Trophoblast cell (in vitro differentiated cells and primary cell): ENCODE measurements around the gene AP1S3.

ENCODE experiments used
- DNase-seq, 2 donors: peaks; one replicate each; pipeline ENCODE4 v3.0.0-alpha.2; 2016
- H2AFZ ChIP-seq: 2 replicates; pipeline ENCODE4 v1.6.1; 2013; ENCODE audit warnings: low read length, moderate library complexity, mild to moderate bottlenecking; ENCODE audit not compliant: insufficient read depth, poor library complexity
- H2AK5ac ChIP-seq: 2 replicates; pipeline ENCODE4 v1.6.1; 2013; ENCODE audit warnings: mild to moderate bottlenecking, low read length
- H2BK120ac ChIP-seq: 2 replicates; pipeline ENCODE4 v1.6.1; 2013; ENCODE audit warnings: low read length, mild to moderate bottlenecking, moderate library complexity; ENCODE audit not compliant: insufficient read depth, poor library complexity
- H2BK12ac ChIP-seq: 2 replicates; pipeline ENCODE4 v1.6.1; 2013; ENCODE audit warnings: mild to moderate bottlenecking, low read length, moderate library complexity
- H2BK5ac ChIP-seq: 2 replicates; pipeline ENCODE4 v1.6.1; 2013; ENCODE audit warnings: low read length, low read depth, moderate library complexity, mild to moderate bottlenecking; ENCODE audit not compliant: poor library complexity
- H3K14ac ChIP-seq: 2 replicates; pipeline ENCODE4 v1.6.1; 2013; ENCODE audit warnings: mild to moderate bottlenecking, low read length
- H3K18ac ChIP-seq: 2 replicates; pipeline ENCODE4 v1.6.1; 2013; ENCODE audit warnings: mild to moderate bottlenecking, low read length
- H3K23ac ChIP-seq: 2 replicates; pipeline ENCODE4 v1.6.1; 2013; ENCODE audit warnings: low read length
- H3K27ac ChIP-seq: 2 replicates; pipeline ENCODE4 v1.5.1; 2013; ENCODE audit warnings: low read depth, mild to moderate bottlenecking, inconsistent platforms, low read length, moderate library complexity
- H3K27me3 ChIP-seq: 2 replicates; pipeline ENCODE4 v1.6.1; 2013; ENCODE audit warnings: inconsistent platforms, mild to moderate bottlenecking, low read length, moderate library complexity; ENCODE audit not compliant: insufficient read depth
- H3K36me3 ChIP-seq, 2 experiments: 1 replicate in 1 of 2; 2 replicates in 1 of 2; pipeline ENCODE4 v1.6.1; 2013; ENCODE audit warnings: low read length in 2 of 2, mild to moderate bottlenecking in 2 of 2, moderate library complexity in 1 of 2; ENCODE audit not compliant: insufficient read depth in 2 of 2, control insufficient read depth in 1 of 2
- H3K4ac ChIP-seq: 2 replicates; pipeline ENCODE4 v1.6.1; 2013; ENCODE audit warnings: low read depth, mild to moderate bottlenecking, low read length, moderate library complexity
- H3K4me1 ChIP-seq, 2 experiments: 1 replicate in 1 of 2; 2 replicates in 1 of 2; pipeline ENCODE4 v1.6.1; 2013; ENCODE audit warnings: low read length in 2 of 2, mild to moderate bottlenecking in 2 of 2, moderate library complexity in 1 of 2; ENCODE audit not compliant: insufficient read depth in 2 of 2, control insufficient read depth in 1 of 2
- H3K4me2 ChIP-seq: 2 replicates; pipeline ENCODE4 v1.6.1; 2013; ENCODE audit warnings: inconsistent platforms, mild to moderate bottlenecking, low read length, moderate library complexity
- H3K4me3 ChIP-seq: 2 replicates; pipeline ENCODE4 v1.5.1; 2013; ENCODE audit warnings: mild to moderate bottlenecking, low read depth, low read length, inconsistent platforms
- H3K79me1 ChIP-seq: one replicate; pipeline ENCODE4 v1.6.1; 2013; ENCODE audit warnings: low read length
- H3K79me2 ChIP-seq: 2 replicates; pipeline ENCODE4 v1.6.1; 2013; ENCODE audit warnings: low read length, mild to moderate bottlenecking; ENCODE audit not compliant: control insufficient read depth, insufficient read depth, poor library complexity
- H3K9ac ChIP-seq: 2 replicates; pipeline ENCODE4 v1.6.1; 2013; ENCODE audit warnings: mild to moderate bottlenecking, low read length
- H3K9me3 ChIP-seq: 2 replicates; pipeline ENCODE4 v1.6.1; 2013; ENCODE audit warnings: low read depth, mild to moderate bottlenecking, control low read depth, inconsistent platforms, low read length; ENCODE audit not compliant: insufficient read depth
- H4K12ac ChIP-seq: 2 replicates; pipeline ENCODE4 v1.6.1; 2013; ENCODE audit warnings: low read depth, mild to moderate bottlenecking, low read length, moderate library complexity
- H4K8ac ChIP-seq: 2 replicates; pipeline ENCODE4 v1.6.1; 2013; ENCODE audit warnings: low read depth, mild to moderate bottlenecking, low read length, moderate library complexity
- H4K91ac ChIP-seq: one replicate; pipeline ENCODE4 v1.6.1; 2013; ENCODE audit warnings: low read depth, mild to moderate bottlenecking, low read length, moderate library complexity
- WGBS: extraction: QIAGEN DNeasy Blood & Tissue Kit; methylation state at CpG from one replicate; pipeline ENCODE4 v1.1.7; 2013; ENCODE audit warnings: missing lambda C conversion rate; ENCODE audit not compliant: insufficient read length, insufficient coverage; ENCODE audit errors: extremely low coverage; 5-methylcytosine and 5-hydroxymethylcytosine counted together

AP1S3 gene

GRCh38 chr2:223811757-223812156, 25.6 kb downstream of the AP1S3 start:
- WGBS, result no CpG with 5 or more reads among the region's 2 CpGs
- H3K14ac ChIP-seq, result no peak overlapping the region

GRCh38 chr2:223805008-223805407, 32.4 kb downstream of the AP1S3 start:
- Histone ChIP-seq H3K18ac (no peak overlapping the region), H2BK120ac (no peak overlapping the region), H3K36me3 (no peaks in the 10 kb centered on the region), H2BK5ac (no peak overlapping the region), H2AK5ac (no peak overlapping the region), H3K4ac (no peak overlapping the region), H3K9me3 (no peaks in the 10 kb centered on the region), H3K4me2 (no peak overlapping the region), H3K79me1 (no peaks in the 10 kb centered on the region), H3K79me2 (no peaks in the 10 kb centered on the region), H4K12ac (no peak overlapping the region), H3K4me3 (no peak overlapping the region), H3K27ac (no peak overlapping the region), H2BK12ac (no peak overlapping the region), H3K14ac (no peak overlapping the region), H3K23ac (no peak overlapping the region), H4K91ac (no peak overlapping the region), H3K4me1 (no peaks in the 10 kb centered on the region), H2AFZ (no peak overlapping the region), H3K27me3 (no peaks in the 10 kb centered on the region), H3K9ac (no peak overlapping the region), H4K8ac (no peak overlapping the region)
- WGBS, result no CpG with 5 or more reads among the region's 8 CpGs
- DNase-seq, result no peak

More at GRCh38 chr2:223811757-223812156, 25.6 kb downstream of the AP1S3 start:
- Histone ChIP-seq H3K79me1 (no peaks in the 10 kb centered on the region), H4K91ac (no peak overlapping the region), H4K12ac (no peak overlapping the region), H3K9me3 (no peaks in the 10 kb centered on the region), H3K23ac (no peak overlapping the region), H3K4ac (no peak overlapping the region), H4K8ac (no peak overlapping the region), H3K27me3 (no peaks in the 10 kb centered on the region), H3K9ac (no peak overlapping the region), H3K4me1 (no peaks in the 10 kb centered on the region), H3K27ac (no peak overlapping the region), H3K36me3 (no peaks in the 10 kb centered on the region), H2BK12ac (no peak overlapping the region), H2BK5ac (no peak overlapping the region), H2AK5ac (no peak overlapping the region), H2AFZ (no peak overlapping the region), H3K79me2 (no peaks in the 10 kb centered on the region), H2BK120ac (no peak overlapping the region), H3K4me2 (no peak overlapping the region), H3K18ac (no peak overlapping the region), H3K4me3 (no peak overlapping the region)
- no peak for DNase-seq

GRCh38 chr2:223801736-223802135, 35.6 kb downstream of the AP1S3 start:
- Histone ChIP-seq H4K8ac (no peak overlapping the region), H3K9ac (no peak overlapping the region), H2BK12ac (no peak overlapping the region), H4K91ac (no peak overlapping the region), H2AK5ac (no peak overlapping the region), H4K12ac (no peak overlapping the region), H2BK5ac (no peak overlapping the region), H3K18ac (no peak overlapping the region), H3K4me2 (no peak overlapping the region), H3K4me3 (no peak overlapping the region), H3K36me3 (no peaks in the 10 kb centered on the region), H3K14ac (no peak overlapping the region), H3K27me3 (no peaks in the 10 kb centered on the region), H3K79me1 (no peaks in the 10 kb centered on the region), H3K27ac (no peak overlapping the region), H3K9me3 (no peaks in the 10 kb centered on the region), H3K79me2 (no peaks in the 10 kb centered on the region), H2BK120ac (no peak overlapping the region), H2AFZ (no peak overlapping the region), H3K23ac (no peak overlapping the region), H3K4ac (no peak overlapping the region), H3K4me1 (no peaks in the 10 kb centered on the region)
- no peak for DNase-seq
- no CpG with 5 or more reads among the region's 5 CpGs for WGBS

- Histone ChIP-seq H2AK5ac (no peak overlapping the region), H4K8ac (no peak overlapping the region), H3K79me1 (no peaks in the 10 kb centered on the region), H2BK12ac (no peak overlapping the region), H2BK120ac (no peak overlapping the region), H3K27me3 (no peaks in the 10 kb centered on the region), H3K23ac (no peak overlapping the region), H3K27ac (no peak overlapping the region), H3K9me3 (no peaks in the 10 kb centered on the region), H3K4me2 (no peak overlapping the region), H2BK5ac (no peak overlapping the region), H3K14ac (no peak overlapping the region), H3K9ac (no peak overlapping the region), H4K91ac (no peak overlapping the region), H3K4me1 (no peaks in the 10 kb centered on the region), H3K4me3 (no peak overlapping the region), H3K36me3 (no peaks in the 10 kb centered on the region), H3K79me2 (no peaks in the 10 kb centered on the region), H4K12ac (no peak overlapping the region), H3K4ac (no peak overlapping the region), H2AFZ (no peak overlapping the region), H3K18ac (no peak overlapping the region)
- no peak for DNase-seq
- WGBS, result no CpG with 5 or more reads among the region's 4 CpGs
These were observed 36.5 kb downstream of the AP1S3 start for GRCh38 chr2:223800908-223801307.
